Right lobe of liver (tissue), 6 donors: ENCODE results near the gene KCNAB1. TPM values are rescaled to one million over a fixed set of nuclear protein-coding genes. Genes with fewer than 3 reads are reported as not detected.

ENCODE experiments used
- ATAC-seq, 4 donors: fragments of 200-7000 bp; cut with Tn5 transposase; one replicate each; pipeline ENCODE4 v1.9.1; 2020; ENCODE audit warnings: mild to moderate bottlenecking in 4 of 4, moderate library complexity in 4 of 4
- DNase-seq, 3 donors: peaks; one replicate each; pipeline ENCODE4 v3.0.0-alpha.2; 2020
- H3K27ac ChIP-seq, 3 donors: fragments of 200-600 bp; one replicate each; pipeline ENCODE4 v1.8.0; 2022
- H3K27me3 ChIP-seq, 2 donors: fragments of 200-600 bp; one replicate each; pipeline ENCODE4 v1.8.0; 2022
- H3K36me3 ChIP-seq, 4 donors: fragments of 200-600 bp; sonication (generic) in 1 of 4; one replicate each; pipeline versions ENCODE4 v1.5.1 to v1.8.0; 2017 to 2022; ENCODE audit warnings: control low read depth in 1 of 4
- H3K4me1 ChIP-seq, 4 donors: fragments of 200-600 bp; sonication (generic) in 1 of 4; one replicate each; pipeline versions ENCODE4 v1.5.1 to v1.8.0; 2017 to 2022; ENCODE audit warnings: control low read depth in 1 of 4
- H3K4me3 ChIP-seq, 3 donors: fragments of 200-600 bp; one replicate each; pipeline ENCODE4 v1.8.0; 2022
- H3K9me3 ChIP-seq, 4 donors: fragments of 200-600 bp; sonication (generic) in 1 of 4; one replicate each; pipeline versions ENCODE4 v1.5.1 to v1.8.0; 2017 to 2022; ENCODE audit warnings: control low read depth in 1 of 4
- POLR2A ChIP-seq: fragments of 450-650 bp; IDR thresholded peaks from one replicate; pipeline ENCODE4 v1.6.1; 2017; ENCODE audit warnings: antibody characterized with exemption, mild to moderate bottlenecking
- WGBS: methylation state at CpG from one replicate; pipeline ENCODE4 v1.1.6; 2018; ENCODE audit warnings: low coverage, low lambda C conversion rate; ENCODE audit not compliant: insufficient coverage; ENCODE audit errors: missing lambda C conversion rate; 5-methylcytosine and 5-hydroxymethylcytosine counted together
- intact Hi-C, 2 donors: fragments of 100-400 bp; cut with DNase I; formaldehyde crosslinking; loops; one replicate each; pipeline versions ENCODE4 v1.11.2 to v1.14.1; 2022
- total RNA-seq, 6 experiments: library from RNA; depleted of rRNA in 2 of 6; stranded (reverse); fragments of >200 nt in 2 of 6; fragmentation: NEBNext Ultra II Directional in 3 of 6; extraction: Animal tissue kit (Norgen Biotek cat#: 25700) in 3 of 6; gene quantifications; one replicate each; pipeline versions ENCODE4 v1.1.0 to v1.2.4, GENCODE V29; 2016 to 2023
- TF ChIP-seq, protein P1 (sequence below), 4 donors: fragments of 200-600 bp in 3 of 4; fragments of 450-650 bp in 1 of 4; IDR thresholded peaks; one replicate each; pipeline versions ENCODE4 v1.5.1 to v1.8.0; 2016 to 2022; ENCODE audit warnings: antibody characterized with exemption in 4 of 4, mild to moderate bottlenecking in 2 of 4
- donor health status: DM: no; HTN: yes; CAD: no.
- donor health status: DM: no; HTN: no; CAD: no.
- donor health status: DM: no; HTN: no; CAD: no.
- donor health status: DM: no; HTN: yes; CAD: no.
- donor health status: DM: no; HTN: yes; CAD: no.

KCNAB1 gene
- total RNA-seq, 6 experiments from 2014 or later, result 0.15 to 1.8 (median 0.64) TPM; not detected in 2

DNA sequence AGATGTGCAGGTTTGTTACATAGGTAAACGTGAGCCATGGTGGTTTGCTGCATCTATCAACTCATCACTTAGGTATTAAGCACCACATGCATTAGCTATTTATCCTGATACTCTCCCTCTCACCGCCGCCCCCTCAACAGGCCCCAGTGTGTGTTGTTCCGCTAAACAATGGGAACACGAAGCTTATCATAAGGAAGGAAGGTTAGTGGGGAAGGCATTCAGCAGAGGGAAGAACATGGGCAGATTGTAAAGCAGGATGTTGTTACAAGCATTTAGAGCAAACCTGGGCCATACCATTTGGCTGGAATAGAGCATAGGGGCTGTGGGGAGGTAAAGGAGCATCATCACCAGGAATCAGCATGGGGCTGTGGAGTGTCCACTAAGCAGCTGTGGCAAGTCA is 322.7 kb downstream of the KCNAB1 start:
- no peaks in the 10 kb centered on the region for H3K36me3 ChIP-seq
- 68% methylated on average over 5 of the region's 5 CpGs for WGBS
- no peak overlapping the region for H3K4me3 ChIP-seq
- TF ChIP-seq, protein P1, sequence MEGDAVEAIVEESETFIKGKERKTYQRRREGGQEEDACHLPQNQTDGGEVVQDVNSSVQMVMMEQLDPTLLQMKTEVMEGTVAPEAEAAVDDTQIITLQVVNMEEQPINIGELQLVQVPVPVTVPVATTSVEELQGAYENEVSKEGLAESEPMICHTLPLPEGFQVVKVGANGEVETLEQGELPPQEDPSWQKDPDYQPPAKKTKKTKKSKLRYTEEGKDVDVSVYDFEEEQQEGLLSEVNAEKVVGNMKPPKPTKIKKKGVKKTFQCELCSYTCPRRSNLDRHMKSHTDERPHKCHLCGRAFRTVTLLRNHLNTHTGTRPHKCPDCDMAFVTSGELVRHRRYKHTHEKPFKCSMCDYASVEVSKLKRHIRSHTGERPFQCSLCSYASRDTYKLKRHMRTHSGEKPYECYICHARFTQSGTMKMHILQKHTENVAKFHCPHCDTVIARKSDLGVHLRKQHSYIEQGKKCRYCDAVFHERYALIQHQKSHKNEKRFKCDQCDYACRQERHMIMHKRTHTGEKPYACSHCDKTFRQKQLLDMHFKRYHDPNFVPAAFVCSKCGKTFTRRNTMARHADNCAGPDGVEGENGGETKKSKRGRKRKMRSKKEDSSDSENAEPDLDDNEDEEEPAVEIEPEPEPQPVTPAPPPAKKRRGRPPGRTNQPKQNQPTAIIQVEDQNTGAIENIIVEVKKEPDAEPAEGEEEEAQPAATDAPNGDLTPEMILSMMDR (IDR thresholded peaks at IDR 0.05), result no peak
- no peak for TF ChIP-seq POLR2A
- DNase-seq (no peak), ATAC-seq (peak; percentile 54 to 88 (median 74))
- no peak overlapping the region for H3K27ac ChIP-seq
- H3K9me3 ChIP-seq, result no peaks in the 10 kb centered on the region
- H3K27me3 ChIP-seq, result no peaks in the 10 kb centered on the region
- intact Hi-C loops, result no loop called here
- no peaks in the 10 kb centered on the region for H3K4me1 ChIP-seq

DNA sequence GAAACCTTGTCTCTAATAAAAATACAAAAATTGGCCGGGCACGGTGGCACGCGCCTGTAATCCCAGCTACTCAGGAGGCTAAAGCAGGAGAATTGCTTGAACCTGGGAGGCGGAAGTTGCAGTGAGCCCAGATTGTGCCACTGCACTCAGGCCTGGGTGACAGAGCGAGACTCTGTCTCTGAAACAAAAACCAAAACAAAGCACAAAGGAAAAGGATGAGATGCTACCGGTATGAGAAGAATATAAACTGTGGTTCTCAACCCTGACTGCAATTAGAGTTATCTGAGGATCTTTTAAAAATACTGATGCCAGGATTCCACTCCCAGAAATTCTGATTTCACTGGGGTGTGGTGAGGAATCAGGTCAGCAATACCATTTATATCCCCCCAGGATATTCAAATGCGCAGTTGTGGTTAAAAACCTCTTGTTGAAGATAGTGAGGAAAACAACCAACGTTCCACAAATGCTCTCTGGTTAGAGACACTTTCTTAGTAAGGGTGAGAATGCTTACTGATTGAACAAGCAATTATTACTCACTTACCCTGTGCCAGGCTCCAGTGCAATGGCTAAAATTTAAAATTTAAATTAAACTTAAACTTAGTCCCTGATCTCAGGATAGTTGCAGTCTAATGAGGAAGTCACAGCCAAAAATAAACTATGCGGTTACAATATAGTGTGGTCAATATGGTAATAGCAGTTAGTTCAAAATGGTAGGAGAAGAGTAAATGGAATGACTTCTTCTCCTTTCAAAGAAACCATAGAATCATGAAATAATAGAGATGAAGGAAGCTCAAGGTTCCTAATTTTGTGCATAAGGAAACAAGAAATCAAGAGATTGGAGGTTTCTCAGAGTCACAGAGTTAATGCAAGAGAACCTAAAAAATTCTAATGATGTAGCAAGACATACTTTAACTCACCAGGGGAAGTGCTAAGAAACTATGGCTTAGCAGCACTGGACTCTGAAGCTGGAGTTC is 325.0 kb downstream of the KCNAB1 start:
- Histone ChIP-seq H3K36me3 (no peaks in the 10 kb centered on the region), H3K4me1 (no peaks in the 10 kb centered on the region), H3K27me3 (no peaks in the 10 kb centered on the region), H3K27ac (no peak overlapping the region), H3K4me3 (no peak overlapping the region), H3K9me3 (no peaks in the 10 kb centered on the region)
- WGBS, result 58% methylated on average over 5 of the region's 10 CpGs
- no peak for ATAC-seq
- no peak for TF ChIP-seq POLR2A
- TF ChIP-seq, protein P1 (IDR thresholded peaks at IDR 0.05), result no peak
- DNase-seq, result no peak
- intact Hi-C loops, result no loop called here

DNA sequence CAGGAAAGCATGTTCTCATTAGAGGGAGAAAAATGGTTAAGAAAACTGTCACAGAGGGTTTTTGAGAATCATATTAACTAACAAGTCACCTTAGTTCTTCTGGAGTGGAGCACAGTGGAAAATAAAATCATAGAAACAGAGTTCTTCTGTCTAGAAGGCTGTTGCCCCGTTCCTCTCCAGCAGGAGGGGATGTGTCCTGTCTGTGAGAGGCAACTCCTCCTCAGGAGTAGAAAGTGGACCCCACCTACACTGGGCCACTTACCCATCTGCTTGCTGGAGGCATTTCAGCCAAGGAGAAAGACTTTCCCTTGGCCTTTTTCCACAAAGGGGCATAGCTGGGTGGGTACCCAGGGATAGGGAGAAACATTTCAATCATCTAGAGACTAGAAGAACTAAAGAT is 327.9 kb downstream of the KCNAB1 start:
- Histone ChIP-seq H3K4me1 (no peaks in the 10 kb centered on the region), H3K36me3 (no peaks in the 10 kb centered on the region), H3K4me3 (no peak overlapping the region), H3K27me3 (no peaks in the 10 kb centered on the region), H3K9me3 (no peaks in the 10 kb centered on the region), H3K27ac (no peak overlapping the region)
- ATAC-seq (peak in 1 of 4 donors; percentile 27), DNase-seq (no peak)
- TF ChIP-seq, protein P1 (IDR thresholded peaks at IDR 0.05), result no peak
- TF ChIP-seq POLR2A, result no peak
- intact Hi-C loops, result no loop called here
- 22% methylated on average over 1 of the region's 1 CpG for WGBS

DNA sequence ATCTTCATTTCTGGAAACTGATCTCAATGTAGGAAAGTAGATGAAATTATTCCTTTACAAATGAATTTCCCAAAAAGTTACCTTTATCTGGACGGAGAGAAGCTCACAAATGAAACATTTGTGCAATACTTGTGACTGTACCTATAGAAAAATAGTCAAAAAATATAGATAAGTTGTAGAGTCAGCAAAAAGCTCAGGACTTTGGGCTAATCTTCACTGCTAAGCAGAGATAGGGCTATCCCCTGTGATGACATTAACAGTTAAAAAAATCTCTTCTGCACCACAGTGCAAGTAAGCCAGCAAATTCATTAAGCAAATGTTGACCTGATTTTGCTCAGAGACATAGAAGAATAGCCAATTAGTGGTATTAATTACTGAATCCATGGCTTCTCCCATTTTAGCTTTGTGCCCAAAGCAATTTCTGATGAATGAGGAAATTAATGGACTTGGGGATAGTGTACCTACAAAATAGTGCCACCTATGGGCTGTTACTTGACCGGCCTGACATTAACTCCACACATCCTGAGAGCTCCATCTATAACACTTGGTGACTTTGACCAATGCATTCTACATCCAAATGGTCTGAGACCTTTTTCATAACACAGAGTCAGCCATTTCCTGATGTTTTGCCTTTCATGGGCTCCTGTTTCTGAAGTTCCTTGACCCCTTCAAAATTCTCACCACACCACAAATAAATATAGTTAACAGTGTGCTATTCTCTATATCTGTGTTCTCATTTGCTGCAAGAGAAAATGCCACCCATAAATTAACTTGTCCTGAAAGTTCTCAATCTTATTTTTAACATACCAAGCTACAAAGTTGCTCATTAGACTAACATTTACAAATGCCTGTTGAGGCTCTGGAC is 329.6 kb downstream of the KCNAB1 start:
- 44% methylated on average over 2 of the region's 2 CpGs for WGBS
- no peak overlapping the region for H3K4me3 ChIP-seq
- DNase-seq, result no peak
- H3K36me3 ChIP-seq, result no peaks in the 10 kb centered on the region
- H3K27me3 ChIP-seq, result no peaks in the 10 kb centered on the region
- H3K27ac ChIP-seq, result no peak overlapping the region
- intact Hi-C loops, result no loop called here
- TF ChIP-seq, protein P1 (IDR thresholded peaks at IDR 0.05), result peak; percentile 42 to 65 (median 50)
- TF ChIP-seq POLR2A, result no peak
- no peaks in the 10 kb centered on the region for H3K9me3 ChIP-seq
- no peaks in the 10 kb centered on the region for H3K4me1 ChIP-seq
- ATAC-seq, result peak; percentile 59 to 82 (median 77)
